Stimulated activated CD4-positive, alpha-beta T cell treated with anti-CD3 and anti-CD28 coated beads, Interleukin-15, amount 100 ng/mL, for 48 hours (primary cell): Measurements from ENCODE around the gene KLHL29.
"Not testable (repeated sequence)": the region's sequence is repeated elsewhere in the genome, so short reads cannot be mapped to it uniquely, and the experiment has no call there.

ENCODE experiments used
- DNase-seq, 2 donors: peaks; one replicate each; pipeline ENCODE4 v3.0.0-alpha.2; 2020; ENCODE audit warnings: low read depth in 2 of 2

Gene KLHL29

DNA sequence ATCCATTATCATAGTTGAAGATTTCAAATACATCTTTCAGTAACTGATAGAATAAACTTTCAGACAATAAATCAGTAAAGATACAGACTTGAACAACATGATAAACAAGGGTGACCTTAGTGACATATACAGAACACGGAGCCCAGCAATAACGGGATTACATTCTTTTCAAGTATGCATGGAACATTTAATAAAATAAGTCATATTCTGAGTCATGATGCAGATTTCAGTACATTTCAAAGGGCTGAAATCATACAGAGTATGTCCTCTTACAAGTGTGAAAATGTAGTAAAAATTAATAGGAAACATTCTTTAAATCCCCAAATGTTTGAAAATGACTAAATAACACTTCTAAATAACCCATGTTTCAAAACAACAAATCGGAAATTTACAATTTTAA is 17.2 kb upstream of the KLHL29 start:
- no peak for DNase-seq

DNA sequence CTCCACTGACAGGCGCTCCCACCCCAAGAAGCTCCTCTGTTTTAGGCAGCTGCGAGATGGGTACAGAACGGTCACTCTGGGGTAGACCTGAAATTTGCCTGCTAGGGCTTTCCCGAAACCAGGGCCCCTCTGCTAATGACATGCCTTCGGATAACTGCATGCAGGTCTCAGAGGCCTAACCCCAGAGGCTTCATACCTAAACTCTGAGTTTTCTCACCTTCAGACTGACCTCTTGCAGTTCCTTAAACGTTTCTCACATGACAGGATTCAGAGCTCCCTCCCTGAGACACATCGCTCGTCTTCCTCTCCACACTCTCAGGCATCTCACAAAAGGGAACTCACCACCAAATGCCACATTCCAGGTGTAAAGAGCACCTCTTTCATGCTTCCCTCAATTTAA is 11.3 kb upstream of the KLHL29 start:
- no peak for DNase-seq

DNA sequence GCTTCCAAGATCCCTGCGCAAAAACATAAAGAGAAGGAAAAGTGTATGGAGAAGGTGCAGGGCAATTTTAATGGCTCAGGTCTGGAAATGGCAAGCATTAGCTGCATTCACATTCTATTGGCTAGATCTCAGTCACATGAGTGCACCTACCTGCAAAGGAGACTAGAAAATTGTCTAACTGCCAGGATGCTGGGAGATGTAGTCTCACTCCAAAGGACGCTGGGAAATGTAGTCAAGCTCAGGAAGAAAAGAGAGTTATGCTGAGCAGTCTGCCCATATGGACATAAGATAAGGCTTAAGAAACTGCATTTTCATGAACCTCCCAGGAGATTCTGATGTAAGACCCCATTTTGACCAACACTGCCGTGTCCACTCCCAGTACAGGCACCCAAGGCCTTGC is 9.5 kb upstream of the KLHL29 start:
- DNase-seq = no peak

DNA sequence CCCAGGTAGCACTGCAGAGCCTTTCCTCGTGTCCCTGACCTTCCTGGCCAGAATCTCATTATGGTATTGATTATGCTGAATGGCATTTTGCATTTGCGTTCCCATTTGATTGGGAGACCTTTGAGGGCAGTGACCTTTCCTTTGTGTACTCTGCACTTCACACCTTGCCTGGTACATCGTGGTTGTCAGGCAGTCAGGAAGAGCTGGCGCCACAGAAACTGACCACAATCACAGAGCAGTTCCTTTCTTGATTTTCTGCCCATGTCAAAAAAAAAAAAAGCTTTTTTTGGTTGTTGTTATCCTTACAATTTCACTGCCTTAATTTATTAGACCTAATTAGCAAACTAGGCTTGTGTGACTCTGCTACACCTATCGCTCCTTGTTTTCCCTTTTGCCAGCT is 8.9 kb upstream of the KLHL29 start:
- no peak for DNase-seq

DNA sequence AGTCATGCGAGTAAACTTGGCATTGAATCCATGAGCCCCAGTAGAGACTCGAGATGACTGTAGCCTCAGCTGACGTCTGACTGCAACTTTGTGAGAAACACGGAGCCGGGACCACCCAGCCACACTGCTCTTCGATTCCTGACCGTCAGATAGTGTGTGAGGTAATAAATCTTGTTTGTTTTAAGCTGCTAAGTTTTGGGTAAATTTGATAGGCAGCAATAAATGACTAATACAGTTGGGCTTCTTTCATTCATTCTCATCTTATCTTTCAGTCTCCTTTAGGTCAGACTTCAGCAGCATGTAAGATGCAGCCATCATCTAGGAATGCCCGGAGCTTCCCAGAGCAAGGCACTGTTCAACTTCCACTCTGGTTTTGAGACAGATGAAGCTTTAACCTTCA is 8.0 kb upstream of the KLHL29 start:
- DNase-seq = no peak

DNA sequence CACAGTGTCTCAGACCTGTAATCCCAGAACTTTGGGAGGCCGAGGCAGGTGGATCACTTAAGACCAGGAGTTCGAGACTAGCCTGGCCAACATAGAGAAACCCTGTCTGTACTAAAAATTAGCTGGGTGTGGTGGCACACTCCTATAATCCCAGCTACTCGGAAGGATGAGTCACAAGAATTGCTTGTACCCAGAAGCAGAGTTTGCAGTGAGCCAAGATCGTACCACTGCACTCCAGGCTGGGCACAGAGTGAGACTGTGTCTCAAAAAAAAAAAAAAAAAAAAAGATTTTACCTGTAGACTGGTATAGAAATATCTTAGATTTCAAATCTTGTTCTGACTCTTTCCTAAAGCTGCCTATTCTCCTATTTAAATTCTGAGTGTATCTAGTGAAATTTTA is 7.2 kb upstream of the KLHL29 start:
- DNase-seq = no peak

DNA sequence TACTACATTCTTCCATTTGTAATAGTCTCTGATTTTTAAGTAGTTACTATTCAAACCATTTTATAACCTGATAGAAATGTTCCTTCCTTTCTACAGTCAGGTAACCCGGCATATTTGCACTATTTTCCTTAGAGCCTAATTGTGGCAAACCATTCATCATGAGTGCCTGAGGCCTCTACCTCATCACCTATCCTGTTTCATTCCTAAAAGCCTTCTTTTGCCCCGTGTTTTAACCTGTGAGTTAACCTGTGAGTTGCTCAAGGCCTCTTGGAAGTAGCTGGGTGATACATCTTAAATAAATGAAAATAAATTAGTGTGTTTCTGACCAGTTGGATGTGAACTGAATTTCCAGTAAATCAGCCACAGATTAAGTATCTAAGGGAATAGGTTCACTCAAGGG is 6.5 kb upstream of the KLHL29 start:
- DNase-seq = no peak

DNA sequence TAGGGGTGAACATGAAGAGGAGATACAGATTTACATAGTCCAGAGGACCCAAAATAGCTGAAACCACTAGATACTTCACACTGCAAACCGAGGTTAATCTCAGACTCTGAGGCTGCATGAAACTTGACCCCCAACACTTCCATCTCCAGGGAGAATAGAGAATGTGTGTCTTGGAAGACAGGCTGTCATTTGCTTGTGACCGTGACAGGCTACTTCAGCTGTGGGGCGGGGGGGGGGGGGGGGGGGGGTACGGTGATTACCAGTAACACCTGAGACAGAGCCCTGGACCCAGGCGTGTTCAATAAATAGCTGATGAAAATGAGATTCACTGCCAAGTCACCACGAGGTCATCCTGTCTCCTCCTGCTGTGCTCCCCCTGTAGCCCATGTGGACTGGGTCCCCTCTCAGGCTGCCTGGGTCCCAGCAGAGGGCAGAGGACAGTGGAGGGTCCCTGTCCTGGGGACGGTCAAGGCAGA is 5.7 kb upstream of the KLHL29 start:
- no peak for DNase-seq

DNA sequence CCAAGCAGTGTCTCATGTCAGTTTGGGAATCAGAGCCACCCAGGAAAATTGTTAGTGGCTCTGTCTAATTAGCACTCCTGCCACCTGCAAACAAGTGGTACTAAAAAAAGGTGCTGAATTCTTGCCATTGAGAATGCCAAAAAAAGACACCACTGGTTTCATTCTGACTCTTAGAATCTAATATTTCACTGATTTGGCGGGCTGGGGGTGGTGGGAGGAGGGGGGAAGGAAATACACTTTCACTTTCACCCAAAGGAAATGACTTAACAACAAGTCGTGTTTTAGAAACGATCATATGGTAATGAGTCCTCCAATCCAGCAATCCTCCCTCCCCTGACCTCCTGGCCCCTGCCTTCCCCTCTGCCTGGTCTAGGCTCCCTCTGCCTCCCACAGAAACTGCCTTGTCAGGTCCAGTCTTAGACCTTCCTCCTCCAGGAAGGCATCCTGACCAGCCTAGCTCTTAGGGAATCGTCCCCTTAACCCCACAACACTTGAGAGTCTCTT is 4.4 kb upstream of the KLHL29 start:
- peak; percentile 35 to 36 for DNase-seq

DNA sequence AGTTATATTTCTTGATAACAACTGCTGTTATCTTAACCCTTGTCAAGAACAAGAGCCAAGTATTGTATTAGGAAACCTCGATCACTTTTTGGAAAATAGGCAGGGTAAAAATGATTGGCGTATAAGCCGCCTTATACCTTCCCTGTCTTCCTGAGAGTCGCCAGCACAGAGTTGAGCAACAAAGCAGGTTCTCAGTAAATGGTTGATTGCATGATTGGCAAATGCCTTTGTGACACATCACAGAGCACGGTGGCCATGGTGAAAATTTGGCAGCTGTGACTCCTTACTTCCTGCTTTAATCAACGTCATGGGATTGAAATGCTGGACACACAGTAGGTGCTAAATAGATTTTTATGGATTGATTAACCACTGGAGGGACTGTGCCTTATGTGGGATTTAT is 3.9 kb upstream of the KLHL29 start:
- DNase-seq = no peak

DNA sequence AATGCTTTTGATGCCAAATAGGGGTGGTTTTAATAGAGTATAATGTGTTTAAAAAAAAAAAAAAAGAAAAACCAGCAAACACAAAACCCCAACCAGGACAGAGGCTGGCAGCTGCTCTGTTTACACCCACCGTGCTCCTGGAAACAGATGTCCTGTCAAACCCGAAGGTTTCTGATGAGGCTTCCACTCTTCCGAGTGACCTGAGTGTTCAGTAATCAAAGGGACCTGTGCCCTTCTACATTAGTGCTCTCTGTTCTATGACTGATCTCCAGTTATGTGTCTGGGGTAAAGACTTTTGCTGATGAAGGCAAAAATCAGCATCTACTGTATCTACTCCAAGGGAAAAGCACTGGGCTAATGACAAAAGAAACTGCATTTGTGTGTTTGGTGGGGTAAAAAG is 3.5 kb upstream of the KLHL29 start:
- no peak for DNase-seq

DNA sequence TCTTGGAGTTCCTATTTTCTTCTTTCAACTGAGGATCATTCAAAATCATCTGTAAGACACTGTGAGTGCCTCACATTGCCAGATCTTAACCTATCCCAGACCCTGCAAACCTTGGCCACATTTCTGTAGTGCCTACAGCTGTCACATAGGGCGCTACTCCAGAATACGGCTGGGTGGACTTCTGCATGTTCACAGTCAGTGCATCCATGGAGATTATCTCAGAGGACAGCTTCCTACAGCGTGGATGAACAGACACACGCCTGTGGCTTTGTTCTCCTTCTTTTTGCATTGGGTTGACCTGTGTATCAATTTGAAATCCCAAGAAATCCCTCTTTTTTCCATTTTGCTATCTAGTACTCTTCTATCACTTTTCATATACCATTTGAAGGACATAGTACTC is 1.9 kb upstream of the KLHL29 start:
- no peak for DNase-seq

DNA sequence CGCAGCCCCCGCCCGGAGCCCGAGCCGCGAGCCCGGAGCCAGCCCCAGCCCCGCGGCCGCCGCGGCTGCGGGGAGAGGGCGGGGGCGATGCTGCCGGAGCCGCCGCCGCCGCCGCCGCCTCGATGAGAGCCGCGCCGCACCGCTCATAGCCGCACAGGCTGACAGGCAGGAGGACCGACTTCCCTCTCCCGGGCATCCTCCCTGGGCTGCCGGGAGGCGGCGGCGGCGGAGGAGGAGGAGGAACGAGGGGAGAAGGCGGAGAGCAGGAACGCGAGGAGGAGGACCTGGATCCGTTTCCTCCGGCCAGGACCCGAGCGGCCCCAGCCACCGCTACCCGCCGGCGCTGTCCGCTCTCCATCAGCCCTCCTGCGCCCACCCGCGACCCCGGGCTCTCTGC is 370 bp downstream of the KLHL29 start:
- DNase-seq = no peak

DNA sequence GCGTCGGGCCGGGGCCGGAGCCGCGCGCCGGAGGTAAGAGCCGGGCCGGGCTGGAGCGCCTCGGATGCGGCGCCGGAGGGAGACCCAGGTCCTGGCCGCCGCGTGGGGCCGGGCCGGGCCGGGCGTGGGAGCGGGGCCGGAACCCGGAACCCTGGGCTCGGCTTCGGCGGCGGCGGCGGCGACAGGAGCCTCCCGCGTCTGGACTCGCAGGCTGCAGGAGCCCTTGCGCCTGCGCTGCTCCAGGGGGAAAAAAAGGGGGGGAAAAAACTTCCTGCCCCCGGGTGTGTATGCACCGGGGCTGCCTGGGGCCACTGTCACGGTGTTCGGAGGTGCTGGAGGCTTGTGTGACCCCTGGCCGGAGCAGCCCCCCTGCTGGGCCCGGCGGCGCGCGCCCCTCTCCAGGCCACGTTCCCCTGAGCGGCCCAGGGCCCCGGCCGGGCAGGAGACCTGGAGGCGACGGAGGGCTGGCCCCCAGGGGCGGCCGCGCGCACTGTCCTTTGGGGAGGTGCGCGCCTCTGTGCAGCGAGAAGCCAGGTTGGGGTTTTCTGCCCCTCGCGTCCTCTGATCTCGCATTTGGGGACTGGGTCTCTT is 864 bp downstream of the KLHL29 start:
- no peak for DNase-seq

DNA sequence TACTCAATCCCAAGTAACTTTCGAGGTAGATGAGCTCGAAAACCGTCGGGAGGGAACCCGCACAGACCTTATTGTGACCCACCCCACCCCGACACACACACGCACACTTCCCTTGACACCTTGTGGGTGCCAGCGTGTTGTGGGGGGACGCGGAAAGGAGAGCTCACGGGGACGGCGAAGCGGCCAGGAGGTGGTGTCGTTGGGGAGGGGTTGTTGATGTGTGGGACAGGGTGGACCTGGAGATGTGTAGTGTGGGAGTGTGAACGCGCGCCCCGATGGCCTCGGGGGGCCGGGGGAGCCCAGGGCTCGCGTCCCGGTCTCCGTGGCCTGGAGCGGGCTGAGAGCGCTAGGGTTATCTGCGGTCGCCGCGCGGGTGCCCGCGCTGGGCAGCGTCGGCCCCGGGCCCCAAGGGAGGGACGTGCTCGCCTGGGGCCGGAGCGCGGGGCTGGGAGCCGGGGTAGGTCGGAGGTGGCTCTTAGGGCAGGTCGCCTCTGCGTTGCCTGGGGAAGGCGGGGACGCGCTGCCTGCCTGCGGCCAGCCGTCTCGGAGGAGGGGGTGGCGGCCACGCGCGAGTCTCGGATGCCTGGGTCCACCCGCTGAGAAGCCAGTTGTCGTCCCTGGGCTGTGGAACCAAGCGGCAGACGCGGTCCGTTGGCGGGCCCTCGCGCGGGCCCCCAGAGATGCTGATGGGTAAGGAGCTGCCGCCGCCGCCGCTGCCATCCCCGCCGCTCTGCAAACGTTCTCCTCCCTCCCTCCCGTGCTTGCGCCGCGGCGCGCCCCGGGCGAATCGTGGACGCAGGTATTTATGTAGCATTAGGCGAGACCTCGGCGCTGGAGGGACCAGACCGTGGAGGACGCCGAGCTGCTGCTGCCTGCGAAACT is 1.6 kb downstream of the KLHL29 start:
- DNase-seq = no peak

DNA sequence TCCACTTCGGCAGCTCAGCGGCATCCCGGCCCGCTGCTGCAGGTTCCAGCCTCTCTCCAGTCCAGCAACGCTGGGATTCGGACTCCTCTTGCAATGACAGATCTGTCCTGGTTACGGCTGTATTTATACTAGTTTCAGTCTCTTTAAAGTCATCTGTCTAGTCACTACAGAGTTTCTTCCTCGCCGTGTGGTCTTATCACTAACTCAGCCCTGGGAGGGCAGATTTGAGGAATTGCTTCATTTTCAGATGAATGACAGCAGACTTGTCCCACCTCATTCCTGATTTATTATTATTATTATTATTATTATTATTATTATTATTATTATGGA is 2.2 kb downstream of the KLHL29 start:
- DNase-seq = no peak

DNA sequence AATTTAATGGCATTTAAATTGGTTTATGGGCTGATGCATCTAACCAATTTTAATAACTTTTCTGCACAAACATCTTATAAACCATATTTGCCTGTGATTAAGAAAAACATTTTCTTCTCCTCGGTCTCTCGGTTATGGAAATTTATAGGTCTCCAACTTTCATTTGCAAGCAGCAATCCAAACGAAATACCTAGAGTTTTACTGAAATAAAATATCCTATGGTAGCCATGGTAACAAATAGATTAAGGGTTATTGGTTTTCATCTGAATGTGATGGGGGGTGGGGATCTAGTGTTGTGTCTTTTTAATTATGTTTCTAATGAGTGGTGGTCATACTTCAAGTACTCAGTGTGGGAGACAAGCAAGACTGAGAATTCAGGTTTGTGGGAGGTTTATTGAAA is 2.9 kb downstream of the KLHL29 start:
- DNase-seq = no peak

DNA sequence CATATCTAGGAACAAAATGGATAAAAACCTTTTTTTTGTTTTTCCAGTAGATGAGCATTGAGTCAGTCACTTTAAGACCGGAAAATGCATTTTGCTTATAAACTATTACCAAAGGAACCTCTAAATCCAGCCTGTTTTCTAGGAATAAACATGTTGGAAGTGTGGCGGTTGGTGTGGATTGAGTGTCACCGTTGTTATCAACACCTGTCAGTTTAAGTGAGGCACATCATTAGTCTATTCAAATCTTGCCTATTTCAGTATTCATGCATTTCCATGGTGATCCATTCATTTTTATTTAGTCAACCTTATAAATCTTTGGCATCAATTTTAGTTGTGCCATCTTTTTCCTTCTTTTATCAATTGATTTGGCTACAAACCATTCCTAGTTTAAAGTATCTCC is 3.3 kb downstream of the KLHL29 start:
- no peak for DNase-seq

DNA sequence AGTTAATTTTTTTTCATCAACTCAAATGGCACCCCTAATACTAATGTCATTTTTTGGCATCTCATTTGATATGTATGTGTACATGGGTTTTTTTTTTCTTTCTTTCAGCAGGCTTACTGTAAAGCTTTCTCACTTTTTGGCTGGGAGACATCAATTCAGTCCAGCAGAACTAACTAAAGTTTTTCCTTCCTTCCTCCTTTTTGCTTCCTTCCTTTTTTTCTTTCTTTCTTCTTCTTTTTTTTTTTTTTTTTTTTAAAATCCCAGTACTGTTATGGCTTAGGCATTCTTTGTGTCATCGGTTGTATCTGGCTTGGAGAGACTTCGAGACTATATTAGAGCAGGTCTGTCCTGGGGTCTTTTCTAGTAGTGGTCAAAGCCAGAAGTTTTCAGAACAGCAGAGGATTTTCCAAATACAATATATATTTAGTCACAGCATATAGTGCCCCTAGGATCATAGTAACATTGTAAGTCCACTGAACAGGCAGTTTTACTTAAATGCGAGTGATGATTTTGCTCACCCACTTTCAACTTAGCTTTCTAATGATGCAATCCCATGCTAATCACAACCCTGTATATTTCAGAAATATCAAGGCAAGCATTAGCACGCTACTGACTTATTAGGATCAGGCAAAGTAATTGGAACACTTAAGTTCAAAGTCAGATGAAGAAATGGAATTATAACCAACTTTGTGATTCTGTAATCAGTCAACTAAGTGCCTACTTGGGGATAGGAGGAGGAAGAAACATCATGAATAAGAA is 4.0 kb downstream of the KLHL29 start:
- DNase-seq = no peak

DNA sequence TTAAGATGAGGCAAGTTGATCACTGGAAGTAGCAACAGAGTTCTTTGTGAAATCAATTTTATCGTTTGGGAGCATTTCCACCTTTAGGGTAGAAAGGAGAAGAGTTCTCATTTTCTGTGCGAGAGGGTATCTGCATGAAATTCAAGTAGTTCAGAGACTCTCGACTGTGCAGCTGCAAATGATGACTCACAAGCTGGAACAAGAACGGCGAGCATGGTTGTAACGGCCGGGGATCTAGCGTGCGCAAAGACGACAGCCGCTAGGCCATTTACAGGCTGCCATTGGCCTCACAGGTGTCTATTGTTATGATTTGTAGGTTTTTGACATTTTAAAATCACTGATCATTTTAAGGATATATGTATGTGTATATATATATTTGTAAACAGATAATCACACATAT is 5.2 kb downstream of the KLHL29 start:
- DNase-seq = no peak

DNA sequence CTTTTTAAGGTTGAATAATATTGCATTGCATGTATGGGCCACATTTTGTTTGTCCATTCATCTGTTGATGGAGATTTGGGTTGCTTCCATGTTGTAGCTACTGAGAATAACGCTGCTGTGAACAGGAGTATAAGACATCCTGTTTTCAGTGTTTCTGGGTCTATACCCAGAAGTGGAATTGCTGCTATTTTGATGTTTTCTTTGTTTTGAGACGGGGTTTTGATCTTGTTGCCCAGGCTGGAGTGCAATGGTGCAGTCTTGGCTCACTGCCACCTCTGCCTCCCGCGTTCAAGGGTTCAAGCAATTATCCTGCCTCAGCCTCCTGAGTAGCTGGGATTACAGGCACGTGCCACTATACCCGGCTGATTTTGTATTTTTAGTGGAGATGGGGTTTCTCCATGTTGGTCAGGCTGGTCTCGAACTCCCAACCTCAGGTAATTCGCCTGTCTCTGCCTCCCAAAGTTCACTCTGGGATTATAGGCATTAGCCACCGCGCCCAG is 6.3 kb downstream of the KLHL29 start:
- DNase-seq = not testable (repeated sequence)

DNA sequence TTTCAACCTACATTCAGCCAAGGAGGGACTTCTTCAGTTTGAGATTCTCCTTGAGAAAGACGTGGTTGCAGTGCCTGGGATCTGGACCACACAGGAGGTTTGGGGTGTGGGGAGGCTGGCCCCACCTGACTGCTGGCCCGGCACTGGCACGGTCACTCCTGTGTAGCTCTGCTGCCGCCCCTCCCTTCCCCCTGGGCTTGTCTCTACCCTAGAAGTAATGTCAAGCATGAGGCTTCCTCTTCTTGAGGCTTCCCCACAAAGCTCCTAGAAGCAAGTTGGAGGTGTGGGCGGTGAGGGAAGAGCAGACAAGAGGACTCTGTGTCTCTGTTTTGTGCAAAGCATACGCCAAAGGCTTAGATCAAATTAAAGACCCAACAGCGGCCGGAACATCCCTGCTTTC is 8.7 kb downstream of the KLHL29 start:
- no peak for DNase-seq

DNA sequence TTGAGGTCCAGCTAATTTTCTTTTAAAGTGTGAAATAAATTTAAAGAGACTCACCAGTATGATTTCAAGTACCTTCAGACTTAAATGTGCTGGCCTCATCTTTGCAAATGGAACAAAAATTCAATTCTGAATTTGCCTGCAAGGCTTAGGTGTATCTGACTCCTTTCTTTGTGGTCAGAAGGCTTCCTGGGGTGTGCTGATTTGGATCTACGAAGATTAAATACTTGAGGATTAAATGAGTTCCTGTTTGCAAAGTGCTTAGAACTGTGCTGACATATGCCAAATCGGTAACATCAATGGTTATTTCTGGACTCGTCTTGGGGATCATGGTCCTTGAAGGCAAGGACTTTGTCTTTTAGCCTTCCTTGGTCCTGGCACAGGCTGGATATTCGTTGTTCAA is 9.7 kb downstream of the KLHL29 start:
- no peak for DNase-seq
